H9 (cell line): ENCODE results near the gene MYH14. TPM values are rescaled to one million over a fixed set of nuclear protein-coding genes. Genes with fewer than 3 reads are reported as not detected.

Experiments
- DNase-seq: peaks from one replicate; pipeline ENCODE4 v3.0.0-alpha.2; 2017
- H2AFZ ChIP-seq: one replicate; pipeline ENCODE4 v1.6.1; 2013; ENCODE audit warnings: mild to moderate bottlenecking, low read length, control low read depth, moderate library complexity
- H2AK5ac ChIP-seq: 2 replicates; pipeline ENCODE4 v1.6.1; 2013; ENCODE audit warnings: low read length, control low read depth, mixed read lengths; ENCODE audit not compliant: insufficient read length
- H2BK120ac ChIP-seq: one replicate; pipeline ENCODE4 v1.6.1; 2013; ENCODE audit warnings: low read depth, mild to moderate bottlenecking, low read length, control low read depth, inconsistent platforms; ENCODE audit not compliant: poor library complexity, severe bottlenecking
- H2BK12ac ChIP-seq: 2 replicates; pipeline ENCODE4 v1.6.1; 2013; ENCODE audit warnings: low read length, control low read depth, mixed read lengths, low read depth; ENCODE audit not compliant: insufficient read length
- H2BK15ac ChIP-seq: 2 replicates; pipeline ENCODE4 v1.6.1; 2013; ENCODE audit warnings: low read depth, low read length, control low read depth
- H2BK20ac ChIP-seq: one replicate; pipeline ENCODE4 v1.6.1; 2013; ENCODE audit warnings: low read depth, mild to moderate bottlenecking, low read length, control low read depth, inconsistent platforms; ENCODE audit not compliant: poor library complexity, severe bottlenecking
- H2BK5ac ChIP-seq: 2 replicates; pipeline ENCODE4 v1.6.1; 2013; ENCODE audit warnings: low read length, control low read depth, mixed read lengths; ENCODE audit not compliant: insufficient read length
- H3K14ac ChIP-seq: 2 replicates; pipeline ENCODE4 v1.6.1; 2013; ENCODE audit warnings: low read length, control low read depth; ENCODE audit not compliant: insufficient read depth
- H3K18ac ChIP-seq: 2 replicates; pipeline ENCODE4 v1.6.1; 2013; ENCODE audit warnings: low read depth, mild to moderate bottlenecking, mixed read lengths, low read length, control low read depth; ENCODE audit not compliant: insufficient read length
- H3K23ac ChIP-seq: 2 replicates; pipeline ENCODE4 v1.6.1; 2013; ENCODE audit warnings: low read length, control low read depth, mixed read lengths, low read depth; ENCODE audit not compliant: insufficient read length
- H3K23me2 ChIP-seq: 2 replicates; pipeline ENCODE4 v1.6.1; 2013; ENCODE audit warnings: low read depth, mild to moderate bottlenecking, mixed read lengths, low read length, control low read depth; ENCODE audit not compliant: insufficient read length, poor library complexity, severe bottlenecking
- H3K27ac ChIP-seq: 2 replicates; pipeline ENCODE4 v1.5.1; 2013; ENCODE audit warnings: low read length, control low read depth, mixed read lengths, low read depth; ENCODE audit not compliant: insufficient read length
- H3K27me3 ChIP-seq: 2 replicates; pipeline ENCODE4 v1.6.1; 2013; ENCODE audit warnings: low read length, control low read depth, inconsistent platforms; ENCODE audit not compliant: insufficient read depth
- H3K4ac ChIP-seq: 2 replicates; pipeline ENCODE4 v1.6.1; 2013; ENCODE audit warnings: low read depth, mild to moderate bottlenecking, control low read depth, inconsistent platforms, low read length, moderate library complexity
- H3K4me1 ChIP-seq: 2 replicates; pipeline ENCODE4 v1.6.1; 2013; ENCODE audit warnings: low read length, control low read depth, inconsistent platforms; ENCODE audit not compliant: insufficient read depth
- H3K4me2 ChIP-seq: 2 replicates; pipeline ENCODE4 v1.6.1; 2013; ENCODE audit warnings: low read length, control low read depth, mixed read lengths; ENCODE audit not compliant: insufficient read length, insufficient read depth
- H3K56ac ChIP-seq: 2 replicates; pipeline ENCODE4 v1.6.1; 2013; ENCODE audit warnings: low read depth, mild to moderate bottlenecking, mixed read lengths, low read length, control low read depth; ENCODE audit not compliant: insufficient read length
- H3K79me1 ChIP-seq: 2 replicates; pipeline ENCODE4 v1.6.1; 2013; ENCODE audit warnings: low read depth, mild to moderate bottlenecking, moderate library complexity, low read length, control low read depth, inconsistent platforms; ENCODE audit not compliant: insufficient read depth, poor library complexity, severe bottlenecking
- H3K79me2 ChIP-seq: 2 replicates; pipeline ENCODE4 v1.6.1; 2013; ENCODE audit warnings: low read length, control low read depth, inconsistent platforms; ENCODE audit not compliant: insufficient read depth
- H3K9ac ChIP-seq: 2 replicates; pipeline ENCODE4 v1.6.1; 2013; ENCODE audit warnings: low read length, control low read depth, mixed read lengths; ENCODE audit not compliant: insufficient read length; ENCODE audit errors: extremely low read depth
- H3K9me3 ChIP-seq: one replicate; pipeline ENCODE4 v1.6.1; 2013; ENCODE audit warnings: low read depth, low read length, inconsistent platforms; ENCODE audit not compliant: control insufficient read depth
- H3T11ph ChIP-seq: one replicate; pipeline ENCODE4 v1.6.1; 2013; ENCODE audit warnings: mild to moderate bottlenecking, low read length, control low read depth, inconsistent platforms
- H4K20me1 ChIP-seq: one replicate; pipeline ENCODE4 v1.6.1; 2013; ENCODE audit not compliant: control insufficient read depth, insufficient read length, insufficient read depth
- H4K5ac ChIP-seq: 2 replicates; pipeline ENCODE4 v1.6.1; 2013; ENCODE audit warnings: low read depth, mild to moderate bottlenecking, mixed read lengths, low read length, control low read depth; ENCODE audit not compliant: insufficient read length
- H4K8ac ChIP-seq: replicated peaks from 2 replicates; pipeline ENCODE4 v1.6.1; 2013; ENCODE audit warnings: low read length, control low read depth, mixed read lengths, low read depth; ENCODE audit not compliant: insufficient read length
- H4K91ac ChIP-seq: 2 replicates; pipeline ENCODE4 v1.6.1; 2013; ENCODE audit warnings: low read depth, mild to moderate bottlenecking, moderate library complexity, mixed read lengths, low read length, control low read depth; ENCODE audit not compliant: insufficient read length
- H3K27ac Mint-ChIP-seq, 3 experiments: 2 replicates in 2 of 3; 3 replicates in 1 of 3; pipeline ENCODE4 v1.8.0; 2020 to 2021; ENCODE audit warnings: mixed read lengths in 3 of 3, mild to moderate bottlenecking in 1 of 3, moderate library complexity in 1 of 3
- H3K27me3 Mint-ChIP-seq: 2 replicates; pipeline ENCODE4 v1.8.0; 2021; ENCODE audit warnings: low read depth, mild to moderate bottlenecking, moderate library complexity, mixed read lengths
- H3K36me3 Mint-ChIP-seq, 3 experiments: 2 replicates in 2 of 3; 3 replicates in 1 of 3; pipeline ENCODE4 v1.8.0; 2020 to 2021; ENCODE audit warnings: low read depth in 3 of 3, mixed read lengths in 3 of 3; ENCODE audit not compliant: insufficient read depth in 1 of 3
- H3K4me1 Mint-ChIP-seq, 2 experiments: 2 replicates each; pipeline ENCODE4 v1.8.0; 2020; ENCODE audit warnings: mixed read lengths in 2 of 2
- H3K4me3 Mint-ChIP-seq, 2 experiments: 2 replicates in 1 of 2; 3 replicates in 1 of 2; pipeline ENCODE4 v1.8.0; 2020 to 2021; ENCODE audit warnings: mild to moderate bottlenecking in 2 of 2, mixed read lengths in 2 of 2, moderate library complexity in 1 of 2
- H3K9me3 Mint-ChIP-seq, 2 experiments: 2 replicates in 1 of 2; 3 replicates in 1 of 2; pipeline ENCODE4 v1.8.0; 2020; ENCODE audit warnings: mild to moderate bottlenecking in 2 of 2, mixed read lengths in 2 of 2, moderate library complexity in 1 of 2
- WGBS: extraction: QIAGEN DNeasy Blood & Tissue Kit; methylation state at CpG from one replicate; pipeline ENCODE4 v1.1.7; 2013; ENCODE audit warnings: missing lambda C conversion rate, low lambda C conversion rate, mixed read lengths; ENCODE audit not compliant: insufficient read length; ENCODE audit errors: extremely low coverage; 5-methylcytosine and 5-hydroxymethylcytosine counted together
- total RNA-seq: library from RNA; stranded (reverse); gene quantifications from 2 replicates; pipeline ENCODE4 v1.2.1, GENCODE V29; 2021
- TF ChIP-seq, protein P1 (sequence below): fragments of 200-600 bp; sonication (generic); conservative IDR thresholded peaks from 3 replicates; pipeline ENCODE4 v1.8.0; 2021; ENCODE audit warnings: antibody characterized with exemption, mild to moderate bottlenecking

MYH14 gene
- total RNA-seq, 1 experiment from 2014 or later: 27.7 TPM

DNA sequence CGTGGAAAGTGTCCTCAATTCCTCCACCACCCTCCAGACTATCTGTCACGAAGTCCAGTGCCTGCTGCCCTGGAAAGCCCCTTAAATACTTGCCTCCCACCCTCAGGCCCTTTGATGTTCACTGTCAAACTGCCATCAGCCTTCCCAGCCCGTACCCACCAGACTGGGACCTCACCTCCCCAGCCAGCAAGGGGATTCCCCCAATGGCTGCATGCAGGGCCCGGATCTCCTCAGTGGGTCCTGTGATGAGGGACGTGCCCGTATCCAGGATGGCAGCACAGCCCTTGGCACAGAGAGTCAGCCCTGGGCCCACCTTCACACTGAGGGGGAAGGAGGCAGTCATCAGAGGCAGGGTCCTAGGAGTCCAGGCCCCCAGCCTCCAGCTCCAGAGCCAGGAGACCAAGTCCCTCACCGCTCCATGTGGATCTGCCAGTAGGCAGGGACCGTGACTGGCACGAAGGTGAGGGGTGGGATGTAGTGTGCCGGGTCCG, 156.0 kb downstream of the MYH14 start:
- H2BK120ac ChIP-seq: no peak overlapping the region
- H3K27me3 Mint-ChIP-seq: peaks cover 12% of the 10 kb centered on the region
- H3K18ac ChIP-seq: no peak overlapping the region
- no peak overlapping the region for H2AFZ ChIP-seq
- no peaks in the 10 kb centered on the region; a peak in 2 of 5 replicates for H3K9me3 Mint-ChIP-seq
- H2BK20ac ChIP-seq: no peak overlapping the region
- no peak overlapping the region for H3K56ac ChIP-seq
- H3K79me2 ChIP-seq: no peaks in the 10 kb centered on the region
- H3T11ph ChIP-seq: no peak overlapping the region
- peaks cover 2% of the 10 kb centered on the region; the same call in 1 of the 2 replicates for H3K4me1 ChIP-seq
- H3K23me2 ChIP-seq: no peaks in the 10 kb centered on the region
- peaks cover 11 to 19% of the 10 kb centered on the region in 2 experiments for H3K4me1 Mint-ChIP-seq
- H4K8ac ChIP-seq: no peak overlapping the region
- no peak overlapping the region; the same call in 1 of the 2 replicates for H3K14ac ChIP-seq
- no CpG with 5 or more reads among the region's 11 CpGs for WGBS
- no peaks in the 10 kb centered on the region for H3K9me3 ChIP-seq
- H4K91ac ChIP-seq: no peak overlapping the region
- no peaks in the 10 kb centered on the region for H3K27me3 ChIP-seq
- no peak overlapping the region for H3K9ac ChIP-seq
- no peak overlapping the region for H2BK12ac ChIP-seq
- no peak overlapping the region for H3K4ac ChIP-seq
- TF ChIP-seq, protein P1, sequence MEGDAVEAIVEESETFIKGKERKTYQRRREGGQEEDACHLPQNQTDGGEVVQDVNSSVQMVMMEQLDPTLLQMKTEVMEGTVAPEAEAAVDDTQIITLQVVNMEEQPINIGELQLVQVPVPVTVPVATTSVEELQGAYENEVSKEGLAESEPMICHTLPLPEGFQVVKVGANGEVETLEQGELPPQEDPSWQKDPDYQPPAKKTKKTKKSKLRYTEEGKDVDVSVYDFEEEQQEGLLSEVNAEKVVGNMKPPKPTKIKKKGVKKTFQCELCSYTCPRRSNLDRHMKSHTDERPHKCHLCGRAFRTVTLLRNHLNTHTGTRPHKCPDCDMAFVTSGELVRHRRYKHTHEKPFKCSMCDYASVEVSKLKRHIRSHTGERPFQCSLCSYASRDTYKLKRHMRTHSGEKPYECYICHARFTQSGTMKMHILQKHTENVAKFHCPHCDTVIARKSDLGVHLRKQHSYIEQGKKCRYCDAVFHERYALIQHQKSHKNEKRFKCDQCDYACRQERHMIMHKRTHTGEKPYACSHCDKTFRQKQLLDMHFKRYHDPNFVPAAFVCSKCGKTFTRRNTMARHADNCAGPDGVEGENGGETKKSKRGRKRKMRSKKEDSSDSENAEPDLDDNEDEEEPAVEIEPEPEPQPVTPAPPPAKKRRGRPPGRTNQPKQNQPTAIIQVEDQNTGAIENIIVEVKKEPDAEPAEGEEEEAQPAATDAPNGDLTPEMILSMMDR: no peak
- no peak overlapping the region for H2AK5ac ChIP-seq
- H4K20me1 ChIP-seq: no peaks in the 10 kb centered on the region
- H3K4me2 ChIP-seq: no peak overlapping the region
- no peak overlapping the region for H4K5ac ChIP-seq
- no peaks in the 10 kb centered on the region for H3K79me1 ChIP-seq
- no peak overlapping the region for H3K27ac Mint-ChIP-seq
- no peak overlapping the region for H3K23ac ChIP-seq
- H3K27ac ChIP-seq: no peak overlapping the region
- no peak overlapping the region for H2BK15ac ChIP-seq
- H3K4me3 Mint-ChIP-seq: no peak overlapping the region
- DNase-seq: no peak
- peaks cover 0 to 8% (median 6%) of the 10 kb centered on the region in 3 experiments; a peak in 4 of 7 replicates for H3K36me3 Mint-ChIP-seq
- no peak overlapping the region for H2BK5ac ChIP-seq

Other genes with a start within 250 kb of the MYH14 start
- not detected in 2 replicates for gene SIGLEC11, start 242.4 kb upstream of the MYH14 start, total RNA-seq
- gene VRK3, start 178.2 kb upstream of the MYH14 start, total RNA-seq: 33.5 and 34.8 TPM in 2 replicates
- 18.9 and 19.0 TPM in 2 replicates for gene ZNF473, start 177.6 kb upstream of the MYH14 start, total RNA-seq
- 0.81 TPM in 1 of 2 replicates, not detected in the other for gene IZUMO2, start 40.3 kb upstream of the MYH14 start, total RNA-seq
- 15.2 and 17.3 TPM in 2 replicates for gene KCNC3, start 125.8 kb downstream of the MYH14 start, total RNA-seq
- gene NAPSA, start 162.0 kb downstream of the MYH14 start, total RNA-seq: 0.33 and 0.44 TPM in 2 replicates
- gene NR1H2, start 172.8 kb downstream of the MYH14 start, total RNA-seq: 33.2 and 35.8 TPM in 2 replicates
- 165 and 178 TPM in 2 replicates for gene POLD1, start 180.7 kb downstream of the MYH14 start, total RNA-seq
- 30.2 and 33.3 TPM in 2 replicates for gene SPIB, start 215.3 kb downstream of the MYH14 start, total RNA-seq
- 3.8 and 4.9 TPM in 2 replicates for gene MYBPC2, start 229.3 kb downstream of the MYH14 start, total RNA-seq